ENCODE results near the gene ARIH2.

GRCh38 chr3:48963591-48963990 lies 44.9 kb downstream of the ARIH2 start:
- no peak for TF ChIP-seq CTCF (IDR thresholded peaks at IDR 0.05)
- TF ChIP-seq POLR2A (IDR thresholded peaks at IDR 0.05): no peak
